NCI-H146 treated with DMSO at 0.1 percent for 48 hours (cell line): ENCODE results near the gene RBM26.
A peak's percentile ranks its signal among the peaks of the same experiment; 100 is the strongest.

Source experiments
- DNase-seq: peaks from one replicate; lab custom pipeline; 2025; ENCODE audit not compliant: unreplicated experiment; lab: John Stamatoyannopoulos, UW

RBM26 gene, protein sequence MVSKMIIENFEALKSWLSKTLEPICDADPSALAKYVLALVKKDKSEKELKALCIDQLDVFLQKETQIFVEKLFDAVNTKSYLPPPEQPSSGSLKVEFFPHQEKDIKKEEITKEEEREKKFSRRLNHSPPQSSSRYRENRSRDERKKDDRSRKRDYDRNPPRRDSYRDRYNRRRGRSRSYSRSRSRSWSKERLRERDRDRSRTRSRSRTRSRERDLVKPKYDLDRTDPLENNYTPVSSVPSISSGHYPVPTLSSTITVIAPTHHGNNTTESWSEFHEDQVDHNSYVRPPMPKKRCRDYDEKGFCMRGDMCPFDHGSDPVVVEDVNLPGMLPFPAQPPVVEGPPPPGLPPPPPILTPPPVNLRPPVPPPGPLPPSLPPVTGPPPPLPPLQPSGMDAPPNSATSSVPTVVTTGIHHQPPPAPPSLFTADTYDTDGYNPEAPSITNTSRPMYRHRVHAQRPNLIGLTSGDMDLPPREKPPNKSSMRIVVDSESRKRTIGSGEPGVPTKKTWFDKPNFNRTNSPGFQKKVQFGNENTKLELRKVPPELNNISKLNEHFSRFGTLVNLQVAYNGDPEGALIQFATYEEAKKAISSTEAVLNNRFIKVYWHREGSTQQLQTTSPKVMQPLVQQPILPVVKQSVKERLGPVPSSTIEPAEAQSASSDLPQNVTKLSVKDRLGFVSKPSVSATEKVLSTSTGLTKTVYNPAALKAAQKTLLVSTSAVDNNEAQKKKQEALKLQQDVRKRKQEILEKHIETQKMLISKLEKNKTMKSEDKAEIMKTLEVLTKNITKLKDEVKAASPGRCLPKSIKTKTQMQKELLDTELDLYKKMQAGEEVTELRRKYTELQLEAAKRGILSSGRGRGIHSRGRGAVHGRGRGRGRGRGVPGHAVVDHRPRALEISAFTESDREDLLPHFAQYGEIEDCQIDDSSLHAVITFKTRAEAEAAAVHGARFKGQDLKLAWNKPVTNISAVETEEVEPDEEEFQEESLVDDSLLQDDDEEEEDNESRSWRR

DNA sequence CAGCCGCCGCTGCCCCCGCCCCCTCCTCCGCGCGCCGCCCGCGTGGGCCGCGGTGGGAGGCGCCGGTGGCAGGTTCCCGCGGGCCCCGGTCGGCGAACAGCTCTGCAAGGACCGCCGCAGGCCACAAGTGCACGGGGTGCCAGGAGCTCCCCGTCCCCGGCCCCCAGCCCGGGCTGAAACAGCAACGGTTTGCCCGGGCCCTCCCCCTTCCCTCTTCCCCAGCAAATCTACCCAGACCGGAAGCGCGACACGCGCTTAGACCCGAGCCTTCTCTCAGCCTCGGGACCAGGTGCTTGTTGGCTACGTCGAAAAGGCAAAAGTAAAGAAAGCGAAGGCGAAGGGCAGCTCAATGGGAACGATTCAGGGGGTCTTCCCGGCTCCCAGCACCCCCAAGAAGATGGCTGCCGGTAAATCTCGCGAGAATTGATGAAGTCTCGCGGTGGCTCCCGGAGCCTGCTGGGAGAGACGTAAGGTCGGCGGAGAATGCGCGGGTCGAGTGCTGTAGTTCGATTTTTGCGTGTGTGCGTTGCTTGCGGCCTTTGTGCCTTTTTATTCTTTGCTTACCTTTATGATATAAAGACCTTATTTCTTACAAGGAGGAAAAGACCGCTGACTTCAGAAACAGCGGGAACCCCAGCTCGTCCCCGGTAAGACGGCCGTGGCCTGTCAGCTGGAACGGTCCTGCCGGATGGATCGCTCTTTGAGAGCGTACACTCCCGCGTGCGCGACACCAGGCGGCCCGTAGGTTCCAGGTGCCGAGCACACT, at the start of gene RBM26:
RBM26 (minus strand) TSS at position 425 of the 766 bp plus-strand sequence. CDS start 481 bp downstream, outside the sequence.
- peak; percentile 95 for DNase-seq

DNA sequence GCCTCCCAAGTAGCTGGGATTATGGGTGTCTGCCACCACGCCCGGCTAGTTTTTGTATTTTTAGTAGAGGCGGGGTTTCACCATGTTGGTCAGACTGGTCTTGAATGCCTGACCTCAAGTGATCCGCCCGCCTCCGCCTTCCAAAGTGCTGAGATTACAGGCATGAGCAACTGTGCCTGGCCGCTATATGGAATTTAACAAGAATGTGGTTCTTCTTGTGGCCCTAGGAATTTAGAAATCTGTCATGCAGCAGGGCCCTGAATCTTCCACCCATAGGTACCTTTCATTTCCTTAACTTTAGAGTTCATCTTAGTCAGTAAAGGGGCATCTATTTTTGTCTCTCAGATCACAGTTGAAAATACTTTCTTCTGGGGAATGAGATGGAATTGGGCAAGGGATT, 49.3 kb upstream of the RBM26 start:
- no peak for DNase-seq

DNA sequence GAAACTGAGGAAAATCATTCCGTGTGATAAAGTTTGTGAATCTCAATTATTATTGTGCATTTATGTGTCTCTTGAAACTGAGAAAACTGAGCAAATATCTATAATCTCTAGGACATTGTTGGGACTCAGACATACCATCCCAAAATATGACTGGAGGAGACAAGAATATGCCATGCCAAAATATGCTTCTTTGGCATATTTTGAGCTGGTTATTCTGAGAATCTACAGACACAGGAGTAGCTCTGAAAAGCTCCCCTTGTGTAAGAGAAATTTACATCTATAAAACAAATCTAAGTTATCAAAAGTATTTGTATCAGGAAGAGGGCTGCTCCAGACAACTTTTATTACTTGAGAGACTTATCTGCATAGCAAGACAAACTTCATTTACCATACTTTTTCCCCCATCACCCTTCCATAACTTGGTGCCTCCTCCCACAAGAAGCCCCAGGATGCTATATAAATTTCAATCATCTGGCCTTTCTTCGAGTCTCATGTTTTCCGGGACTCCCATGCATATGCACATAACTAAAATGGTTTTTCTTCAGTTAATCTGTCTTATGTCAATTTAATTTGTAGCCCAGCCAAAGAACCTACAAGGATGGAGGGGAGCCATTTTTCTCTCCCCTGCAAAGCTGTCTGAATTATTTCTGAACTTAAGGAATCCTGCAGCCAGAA, 46.3 kb upstream of the RBM26 start:
- no peak for DNase-seq

DNA sequence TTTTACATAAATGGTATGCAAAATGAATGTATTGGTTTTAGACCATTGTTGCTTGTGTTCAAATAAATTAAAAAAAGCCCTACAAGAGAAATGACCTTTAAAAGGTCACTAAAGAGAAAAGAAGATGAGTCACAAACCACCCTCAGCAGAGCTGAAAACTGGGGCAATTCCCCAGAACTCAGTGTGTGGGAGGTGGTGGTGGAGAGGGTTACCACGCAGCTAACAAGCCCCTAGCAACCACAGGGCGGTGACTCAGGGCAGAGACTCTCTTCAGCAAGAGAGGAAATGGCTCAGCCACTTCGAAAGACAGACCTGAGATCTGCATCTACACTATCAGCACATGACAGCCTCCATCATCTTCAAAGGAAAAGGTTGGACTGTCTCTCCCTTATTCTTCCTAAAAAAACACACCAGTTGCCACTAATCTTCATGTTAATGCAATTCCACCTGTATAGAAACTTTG, 45.5 kb upstream of the RBM26 start:
- DNase-seq = no peak

DNA sequence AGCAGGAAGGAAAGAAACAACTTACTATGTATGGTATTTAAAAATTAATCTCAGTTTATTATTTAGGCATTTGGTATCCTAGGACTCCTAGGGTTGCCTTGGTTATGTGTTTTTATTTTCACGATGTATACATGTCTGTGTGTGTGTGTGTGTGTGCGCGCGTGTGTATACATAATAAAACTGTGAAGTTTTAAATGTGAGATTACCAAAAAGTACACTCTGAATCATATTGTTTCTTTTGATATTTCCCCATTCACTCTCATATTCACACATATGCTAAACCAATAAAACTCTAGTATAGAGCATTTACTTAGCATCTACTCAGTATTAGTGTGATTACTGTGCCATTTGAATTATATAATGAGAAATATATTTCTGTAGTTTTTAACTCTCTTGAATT, 44.1 kb upstream of the RBM26 start:
- DNase-seq = no peak

DNA sequence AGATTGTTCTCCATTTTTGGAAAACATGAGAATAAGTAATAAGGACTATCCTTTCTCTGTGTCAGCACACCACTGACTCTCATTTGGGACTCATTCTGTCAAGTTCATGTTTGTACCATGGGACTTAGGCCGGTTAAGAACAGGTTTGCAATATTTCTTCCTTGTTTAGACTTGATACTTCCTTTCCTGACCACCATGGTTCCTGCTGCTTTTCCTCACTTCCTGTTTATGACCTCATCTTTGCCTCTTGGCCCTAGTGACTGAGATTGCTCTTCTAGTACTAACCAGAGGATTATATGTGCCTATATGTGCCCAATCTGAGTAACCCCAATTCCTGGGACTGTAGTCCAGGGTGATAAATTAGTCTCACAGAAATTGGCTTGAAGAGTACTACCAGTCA, 42.4 kb upstream of the RBM26 start:
- no peak for DNase-seq

DNA sequence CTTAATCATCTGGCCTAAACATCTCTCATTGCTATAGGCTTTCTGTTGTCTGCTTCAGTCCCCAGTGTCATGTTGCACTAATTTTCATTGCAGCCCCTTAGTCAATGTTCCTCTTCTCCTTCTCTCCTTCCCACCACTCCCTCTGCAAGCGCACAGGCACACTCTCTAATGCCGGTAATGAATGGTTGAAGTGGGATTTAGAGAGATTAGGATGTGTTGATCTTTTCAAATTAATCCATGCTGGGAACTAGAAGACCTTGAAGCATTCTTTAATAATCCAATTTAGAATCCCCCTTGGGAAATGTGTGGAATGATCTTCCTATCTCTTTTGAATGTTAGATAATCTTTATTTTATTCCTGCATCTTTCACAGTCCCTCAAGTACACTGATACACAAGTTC, 41.7 kb upstream of the RBM26 start:
- no peak for DNase-seq

DNA sequence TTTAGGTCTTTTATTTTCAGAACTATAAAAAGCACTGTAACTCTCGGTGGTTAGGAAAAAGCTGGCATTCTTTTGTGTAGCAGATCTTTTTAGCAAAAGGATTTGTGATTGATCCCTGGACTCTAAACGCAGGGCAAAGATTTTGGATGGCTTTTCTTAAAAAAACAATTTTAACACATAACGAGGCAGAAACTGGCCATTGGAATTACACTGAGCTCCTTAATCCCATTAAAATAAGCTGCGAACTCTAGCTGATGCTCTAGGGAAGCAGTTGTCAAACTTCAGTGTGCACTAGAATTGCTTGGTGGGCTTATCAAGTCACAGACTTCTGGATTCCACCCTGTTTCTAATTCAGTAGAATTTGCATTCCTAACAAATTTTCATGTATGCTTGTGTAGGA, 41.1 kb upstream of the RBM26 start:
- no peak for DNase-seq

DNA sequence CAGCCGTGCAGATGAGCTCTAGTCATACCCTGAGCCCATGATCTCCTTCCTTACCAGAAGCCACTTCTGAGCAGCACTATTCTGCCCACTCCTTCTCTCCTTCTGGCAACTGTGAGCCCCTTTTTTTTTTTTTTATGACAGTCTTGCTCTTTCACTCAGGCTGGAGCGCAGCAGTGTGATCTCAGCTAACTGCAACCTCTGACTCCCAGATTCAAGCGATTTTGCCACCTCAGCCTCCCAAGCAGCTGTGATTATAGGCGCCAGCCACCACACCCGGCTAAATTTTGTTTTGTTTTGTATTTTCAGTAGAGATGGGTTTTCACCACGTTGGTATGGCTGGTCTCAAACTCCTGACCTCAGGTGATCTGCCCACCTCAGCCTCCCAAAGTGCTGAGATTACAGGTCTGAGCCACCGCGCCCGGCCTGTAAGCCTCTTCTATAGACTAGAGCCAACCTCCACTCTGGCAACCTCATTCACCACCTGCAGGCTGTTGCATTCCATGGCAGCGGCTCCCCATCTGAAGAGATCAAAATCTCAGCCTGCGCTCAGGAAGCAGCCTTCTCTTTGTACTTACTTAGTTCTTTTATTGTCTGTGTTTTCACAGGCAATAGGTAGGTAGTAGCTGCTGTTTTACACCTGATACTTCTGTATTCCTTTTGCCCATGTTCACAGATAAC, 40.1 kb upstream of the RBM26 start:
- DNase-seq = no peak

DNA sequence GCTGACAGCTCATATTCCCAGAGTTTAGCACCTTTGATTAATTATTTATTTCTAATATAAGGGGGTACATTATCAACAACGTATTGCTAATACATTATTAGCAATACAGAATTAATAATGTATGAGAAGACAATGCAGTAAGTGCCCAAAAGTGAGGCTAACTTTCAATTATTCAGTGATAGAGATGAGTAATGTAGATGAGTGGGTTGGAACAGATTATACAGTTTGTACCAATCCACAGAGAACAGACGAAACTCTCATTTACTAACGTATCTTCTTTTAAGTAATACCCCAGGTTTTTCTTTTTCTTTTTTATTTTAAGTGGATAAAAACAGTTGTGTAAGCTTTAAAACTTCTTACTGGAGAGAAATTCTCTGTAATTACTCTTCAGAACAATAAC, 36.7 kb upstream of the RBM26 start:
- DNase-seq = no peak

DNA sequence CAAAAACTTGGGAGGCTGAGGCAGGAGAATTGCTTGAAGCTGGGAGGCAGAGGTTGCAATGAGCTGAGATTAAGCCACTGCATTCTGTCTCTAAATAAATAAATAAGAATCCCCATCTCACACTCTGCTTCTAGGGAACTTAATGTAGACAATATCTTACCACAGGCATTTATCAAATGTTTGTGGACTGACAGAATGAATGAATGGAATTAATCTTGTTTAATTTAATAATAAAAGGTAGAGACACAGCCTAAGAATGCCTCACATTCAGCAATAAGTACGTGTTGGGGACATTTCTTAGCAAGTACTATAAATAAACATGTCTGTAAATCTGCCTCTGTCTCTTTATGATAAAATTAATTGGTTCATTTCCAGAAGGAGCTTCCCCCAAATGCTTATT, 36.2 kb upstream of the RBM26 start:
- DNase-seq = no peak

DNA sequence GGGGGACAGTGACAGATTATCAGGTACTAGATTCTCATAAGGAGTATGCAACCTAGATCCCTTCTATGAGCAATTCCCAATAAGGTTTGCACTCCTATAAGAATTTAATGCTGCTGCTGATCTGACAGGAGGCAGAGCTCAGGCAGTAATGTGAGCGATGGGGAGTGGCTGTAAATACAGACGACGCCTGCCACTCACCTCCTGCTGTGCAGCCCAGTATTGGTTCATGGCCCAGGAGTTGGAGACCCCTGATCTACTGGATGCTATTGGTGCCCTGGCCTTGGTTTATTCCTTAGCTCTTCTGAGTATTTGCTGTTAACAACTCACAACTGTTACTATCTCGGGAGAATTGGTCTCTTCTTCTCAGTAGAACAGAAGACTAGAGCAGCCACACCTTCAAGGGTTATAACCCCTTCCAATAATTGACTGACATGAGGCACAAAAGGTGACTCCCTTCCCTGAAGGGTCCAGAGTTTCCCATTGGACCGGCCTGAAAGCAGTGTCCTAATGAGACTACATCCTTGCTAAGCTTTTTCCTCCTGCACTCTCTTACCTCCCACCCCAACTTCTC, 35.0 kb upstream of the RBM26 start:
- DNase-seq = no peak

DNA sequence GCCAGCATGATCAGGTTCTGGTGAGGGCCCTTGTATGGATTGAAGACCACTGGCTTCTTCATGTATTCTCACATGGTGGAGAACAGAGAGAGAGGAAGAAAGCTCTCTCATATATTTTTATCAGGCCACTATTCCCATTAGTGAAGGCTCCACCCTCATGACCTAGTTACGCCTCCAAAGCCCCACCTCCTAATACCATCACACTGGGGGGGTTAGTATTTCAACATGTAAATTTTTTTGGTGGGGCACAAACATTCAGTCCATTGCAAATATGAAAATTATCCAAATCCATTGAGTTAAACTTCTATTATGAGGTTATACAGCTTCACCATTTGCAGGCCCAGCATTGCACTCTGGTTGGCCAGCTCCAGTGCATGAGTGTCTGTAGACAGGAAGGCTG, 33.2 kb upstream of the RBM26 start:
- no peak for DNase-seq

DNA sequence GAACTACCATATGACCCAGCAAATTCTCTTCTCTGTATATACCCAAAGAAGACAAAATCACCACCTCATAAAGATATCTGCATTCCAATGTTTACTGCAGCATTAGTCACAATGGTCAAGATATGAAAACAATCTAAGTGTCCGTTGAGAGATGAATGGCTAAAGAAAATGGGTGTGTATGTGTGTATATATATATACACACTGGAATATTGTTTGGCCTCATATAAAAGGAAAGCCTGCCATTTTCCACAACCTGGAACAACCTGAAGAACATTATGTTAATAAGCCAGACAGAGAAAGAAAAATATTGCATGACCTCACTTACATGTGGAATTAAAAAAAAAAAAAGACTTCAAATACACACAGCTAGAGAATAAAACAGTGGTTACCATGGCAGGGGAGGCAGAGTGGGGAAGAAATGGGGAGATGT, 29.5 kb upstream of the RBM26 start:
- no peak for DNase-seq

DNA sequence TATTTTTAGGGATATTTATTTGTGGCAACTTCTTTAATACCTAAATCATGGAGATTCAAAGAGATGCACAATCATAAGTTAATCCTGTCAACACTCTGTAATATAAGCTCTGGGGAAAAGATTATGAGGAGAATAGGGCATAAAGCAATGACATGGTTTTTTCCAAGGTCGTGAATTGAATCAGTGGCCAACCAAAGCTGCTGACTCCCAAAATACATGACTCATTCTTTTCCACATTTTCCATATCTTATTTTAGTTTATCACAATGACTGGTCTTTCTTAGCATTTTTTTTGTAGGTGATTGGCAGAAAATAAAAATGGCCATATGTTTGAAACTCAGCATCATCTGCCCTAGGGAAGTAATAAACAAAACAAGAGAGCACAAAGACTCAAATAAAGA, 28.5 kb upstream of the RBM26 start:
- no peak for DNase-seq

DNA sequence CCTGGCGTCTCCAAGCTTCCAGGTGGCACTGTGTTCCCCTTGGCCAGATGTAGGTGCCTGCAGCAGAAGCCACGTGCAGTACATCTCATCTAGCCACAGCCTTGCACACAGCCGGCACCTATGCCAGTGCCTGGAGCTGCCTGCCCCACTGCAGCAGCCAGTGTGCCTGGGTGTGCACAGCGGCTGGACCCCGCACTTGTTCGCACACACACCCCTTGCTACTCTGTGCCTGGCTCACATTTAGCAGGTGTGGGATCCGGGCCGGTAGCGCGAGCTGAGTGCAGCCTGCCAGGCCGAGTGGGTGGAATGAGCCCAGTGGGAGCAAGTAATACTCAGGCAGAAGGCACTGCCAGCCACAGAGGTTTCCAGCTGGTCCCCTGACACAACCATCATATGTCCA, 26.9 kb upstream of the RBM26 start:
- no peak for DNase-seq

DNA sequence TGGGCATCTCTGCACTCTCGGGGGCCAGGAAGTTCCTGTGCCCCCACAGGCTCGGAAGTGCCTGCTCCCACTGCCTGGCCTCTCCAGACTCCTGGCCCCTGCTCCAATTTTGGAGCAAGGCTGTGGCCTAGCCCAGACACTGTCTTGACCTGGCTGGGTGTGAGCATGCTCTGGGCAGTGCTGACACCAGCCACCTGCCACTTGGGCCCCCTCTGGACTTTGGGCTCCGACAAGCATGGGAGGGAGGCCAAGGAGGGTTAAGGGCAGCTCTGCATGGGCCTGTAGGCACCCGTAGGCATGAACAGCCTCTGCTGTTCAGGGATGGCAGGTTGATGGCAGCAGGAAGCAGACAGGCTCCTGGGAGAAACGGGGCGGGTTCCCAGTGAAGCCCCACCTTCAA, 26.0 kb upstream of the RBM26 start:
- DNase-seq = no peak

DNA sequence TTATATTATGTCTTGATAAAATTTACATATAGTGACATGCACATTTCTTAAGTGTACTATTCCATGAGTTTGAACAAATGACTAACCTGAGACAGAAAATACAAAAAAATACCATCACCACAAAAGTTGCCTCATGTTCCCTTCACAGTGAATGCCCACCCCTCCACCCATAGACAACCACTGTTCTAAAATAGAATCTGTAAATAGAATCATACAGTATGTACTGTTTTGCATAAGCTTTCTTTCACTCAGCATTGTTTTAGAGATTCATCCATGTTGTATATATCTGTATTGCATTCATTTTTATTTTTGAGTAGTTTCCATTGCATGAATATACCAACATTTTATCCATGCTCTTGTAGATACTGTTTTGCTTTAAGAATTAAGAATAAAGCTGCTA, 23.3 kb upstream of the RBM26 start:
- no peak for DNase-seq

DNA sequence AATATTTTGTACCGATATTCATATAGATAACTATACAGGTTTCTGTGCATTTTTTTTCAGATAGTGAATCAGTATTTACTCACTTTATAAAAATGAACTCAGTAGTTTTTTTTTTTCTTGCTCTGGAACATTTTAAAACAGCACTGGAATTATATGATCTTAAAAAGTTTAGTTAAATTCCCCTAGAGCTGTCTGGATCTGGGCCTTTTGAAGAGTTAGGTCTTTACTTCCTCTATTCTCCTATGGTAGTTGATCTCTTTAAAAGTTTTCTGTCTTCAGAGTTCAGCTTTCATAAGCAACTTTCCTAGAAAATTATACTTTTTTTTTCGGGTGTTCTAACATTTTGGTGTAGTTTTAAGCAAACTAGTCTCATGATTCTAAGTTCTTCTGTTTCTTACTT, 21.8 kb upstream of the RBM26 start:
- DNase-seq = no peak

DNA sequence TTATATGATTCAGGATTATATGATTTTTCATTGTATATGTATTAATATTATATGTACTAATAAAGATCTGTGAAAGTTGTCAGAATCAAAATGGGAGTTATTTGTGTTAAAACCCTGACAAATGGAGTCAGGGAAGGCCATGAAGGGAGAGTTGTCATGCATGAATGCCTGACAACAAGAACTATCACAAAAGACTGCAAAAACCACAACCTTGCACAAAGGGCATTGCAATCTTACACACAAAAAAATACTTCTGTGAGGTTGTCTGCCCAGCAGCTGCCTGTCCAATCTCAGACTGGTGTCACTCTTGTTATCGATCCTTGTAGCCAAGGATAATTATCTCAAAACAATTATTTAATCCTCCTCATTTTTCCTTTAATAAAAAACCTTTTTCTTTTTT, 21.2 kb upstream of the RBM26 start:
- DNase-seq = no peak
